Neuron (in vitro differentiated cells): ENCODE data around the gene SORL1-AS1.

Source experiments
- H2AFZ ChIP-seq: one replicate; pipeline ENCODE4 v1.6.1; 2013; ENCODE audit warnings: low read depth, mild to moderate bottlenecking, inconsistent platforms, low read length, moderate library complexity
- H3K27me3 ChIP-seq: one replicate; pipeline ENCODE4 v1.6.1; 2013; ENCODE audit warnings: low read length; ENCODE audit not compliant: insufficient read depth
- H3K36me3 ChIP-seq: one replicate; pipeline ENCODE4 v1.6.1; 2013; ENCODE audit warnings: low read length; ENCODE audit not compliant: insufficient read depth
- H3K4me1 ChIP-seq: one replicate; pipeline ENCODE4 v1.6.1; 2013; ENCODE audit warnings: low read length; ENCODE audit not compliant: insufficient read depth
- H3K4me3 ChIP-seq: 2 replicates; pipeline ENCODE4 v1.5.1; 2013; ENCODE audit warnings: mild to moderate bottlenecking, low read length, moderate library complexity
- H3K9me3 ChIP-seq: one replicate; pipeline ENCODE4 v1.6.1; 2013; ENCODE audit warnings: low read length

Gene SORL1-AS1

DNA sequence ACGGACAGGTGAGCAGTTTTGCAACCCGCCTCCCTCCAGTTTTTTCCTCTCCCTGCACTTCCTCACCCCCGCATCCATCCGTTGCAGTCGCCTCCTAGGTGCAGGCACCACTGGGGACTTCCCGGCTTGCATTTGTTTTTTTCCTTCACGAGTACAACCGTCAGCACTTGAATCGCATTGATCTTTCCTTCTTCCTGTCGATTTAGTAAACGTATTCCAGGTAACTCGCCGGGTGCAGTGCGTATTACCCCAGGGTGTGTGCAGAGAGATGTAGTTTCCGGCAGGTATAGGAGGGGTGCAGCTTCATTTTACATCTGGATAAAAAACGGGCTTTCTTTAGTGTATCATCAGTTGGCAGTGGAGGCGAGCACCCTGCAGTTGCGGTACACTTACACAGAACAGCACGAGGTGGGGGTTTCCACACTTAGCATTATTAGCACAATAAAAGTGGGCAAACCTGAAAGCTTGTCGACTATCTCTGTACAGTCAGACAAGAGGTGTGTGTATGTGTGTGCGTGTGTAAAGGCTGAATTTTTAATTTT lies at the start of gene SORL1-AS1:
Gene SORL1-AS1, minus strand, starts transcription at position 359 of the 542 bp plus-strand sequence.
- no peaks in the 10 kb centered on the region for H3K9me3 ChIP-seq
- H3K27me3 ChIP-seq: no peaks in the 10 kb centered on the region
- H3K4me3 ChIP-seq: peak within 1 kb of the TSS; percentile 76
- H3K36me3 ChIP-seq: no peaks in the 10 kb centered on the region
- peak within 1 kb of the TSS; percentile 67 for H2AFZ ChIP-seq
- H3K4me1 ChIP-seq: peaks cover 33% of the 10 kb centered on the region

DNA sequence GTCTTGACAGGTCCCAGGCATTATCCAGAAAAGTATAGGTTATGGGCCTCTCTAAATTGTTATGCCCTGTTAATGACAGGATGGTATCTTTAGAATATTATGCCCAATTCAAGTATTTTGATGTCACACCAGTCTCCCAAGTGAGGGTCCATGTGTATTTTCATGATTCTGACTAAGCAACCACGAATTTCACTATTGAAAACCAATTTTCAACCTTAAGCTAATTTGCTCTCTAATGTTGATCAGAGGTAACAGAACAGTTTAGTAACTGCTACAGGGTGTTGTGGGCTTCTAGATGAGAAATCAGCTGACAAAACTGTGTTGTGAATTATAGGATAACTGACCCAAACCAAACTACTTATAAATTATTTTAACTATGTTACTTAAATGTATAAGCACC lies 48.0 kb upstream of the SORL1-AS1 start:
- H2AFZ ChIP-seq: no peak overlapping the region
- peaks cover 18% of the 10 kb centered on the region for H3K36me3 ChIP-seq
- no peaks in the 10 kb centered on the region for H3K27me3 ChIP-seq
- no peaks in the 10 kb centered on the region for H3K4me1 ChIP-seq
- H3K4me3 ChIP-seq: no peak overlapping the region
- peaks cover 12% of the 10 kb centered on the region for H3K9me3 ChIP-seq

DNA sequence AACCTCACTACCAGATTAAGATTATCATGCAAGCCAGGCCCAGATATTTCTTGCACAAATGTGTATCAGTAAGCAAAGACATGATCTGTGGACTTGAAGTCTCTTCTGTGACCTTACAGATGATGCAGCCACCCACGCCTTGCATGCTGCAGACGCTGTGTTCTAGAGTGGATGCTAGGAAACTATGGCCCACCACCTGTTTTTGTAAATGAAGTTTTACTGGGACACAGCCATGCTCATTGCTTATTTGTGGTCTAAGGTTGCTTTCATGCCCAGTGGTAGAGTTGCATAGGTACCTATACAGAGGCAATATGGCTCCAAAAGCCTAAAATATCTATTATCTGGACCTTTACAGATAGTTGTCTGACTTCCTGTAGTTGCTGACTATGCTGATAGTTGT lies 47.5 kb upstream of the SORL1-AS1 start:
- no peaks in the 10 kb centered on the region for H3K4me1 ChIP-seq
- H3K9me3 ChIP-seq: peaks cover 12% of the 10 kb centered on the region
- H3K36me3 ChIP-seq: peaks cover 18% of the 10 kb centered on the region
- H2AFZ ChIP-seq: no peak overlapping the region
- H3K4me3 ChIP-seq: no peak overlapping the region
- H3K27me3 ChIP-seq: no peaks in the 10 kb centered on the region

DNA sequence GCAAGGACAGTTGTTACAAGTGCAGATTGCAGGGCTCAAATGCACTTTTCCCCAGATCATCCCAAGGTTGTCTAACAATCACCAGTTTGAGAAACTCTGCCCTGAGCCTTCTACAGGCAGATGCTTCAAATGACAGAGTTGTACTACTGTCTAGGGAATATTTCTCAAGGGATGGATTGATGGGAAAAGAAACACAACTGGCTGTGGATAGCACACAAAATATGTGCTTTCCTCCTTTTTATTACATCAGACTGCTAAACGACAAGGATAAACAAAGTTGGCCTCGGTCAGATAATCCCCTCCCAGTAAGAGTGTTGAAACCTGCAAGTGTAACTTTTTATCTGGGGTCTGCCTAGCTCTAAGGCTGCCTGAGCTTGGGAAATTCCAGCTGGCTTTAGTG lies 46.6 kb upstream of the SORL1-AS1 start:
- Histone ChIP-seq H3K27me3 (no peaks in the 10 kb centered on the region), H3K4me3 (no peak overlapping the region), H3K4me1 (no peaks in the 10 kb centered on the region), H3K9me3 (peaks cover 12% of the 10 kb centered on the region), H2AFZ (no peak overlapping the region), H3K36me3 (peaks cover 18% of the 10 kb centered on the region)

DNA sequence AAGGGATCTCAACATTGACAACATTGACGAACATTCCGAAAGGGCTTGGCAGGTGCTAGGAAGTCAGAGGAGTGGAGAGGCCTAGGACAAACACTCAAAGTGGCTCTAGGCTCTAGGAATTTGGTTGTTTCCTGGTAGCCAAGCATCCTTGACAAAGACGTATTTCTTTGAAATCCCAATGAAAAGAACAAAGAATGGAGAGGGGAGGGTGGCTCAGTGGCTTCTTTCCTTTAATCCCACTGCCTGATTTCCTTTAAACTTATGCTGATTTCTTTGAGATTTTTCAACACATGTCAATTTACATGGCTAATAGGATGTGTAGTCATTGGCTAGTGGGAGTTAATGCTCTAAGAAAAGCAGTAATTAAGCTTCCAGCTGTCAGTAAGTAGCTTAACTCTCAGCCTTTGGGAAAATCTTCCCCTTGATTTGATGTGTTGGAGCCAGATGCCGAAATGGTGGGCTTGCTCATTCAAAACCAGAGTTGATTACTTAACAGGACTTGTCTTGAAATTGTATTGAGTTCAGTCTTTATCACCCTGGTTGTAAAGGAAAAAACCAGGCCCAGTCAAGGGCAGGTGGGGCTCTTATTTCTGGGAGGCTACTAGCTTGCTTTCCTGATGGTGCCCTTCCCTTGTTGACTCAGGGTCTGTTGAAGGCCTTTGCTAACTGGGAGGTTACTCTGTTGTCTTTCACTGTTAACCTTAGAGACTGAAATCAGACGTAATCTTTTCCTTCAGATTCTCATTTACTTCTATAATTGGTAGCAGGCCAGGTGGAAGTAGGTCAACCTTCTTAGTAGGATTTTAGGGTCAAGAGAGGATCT lies 44.6 kb upstream of the SORL1-AS1 start:
- H3K4me3 ChIP-seq: no peak overlapping the region
- H3K36me3 ChIP-seq: peaks cover 18% of the 10 kb centered on the region

DNA sequence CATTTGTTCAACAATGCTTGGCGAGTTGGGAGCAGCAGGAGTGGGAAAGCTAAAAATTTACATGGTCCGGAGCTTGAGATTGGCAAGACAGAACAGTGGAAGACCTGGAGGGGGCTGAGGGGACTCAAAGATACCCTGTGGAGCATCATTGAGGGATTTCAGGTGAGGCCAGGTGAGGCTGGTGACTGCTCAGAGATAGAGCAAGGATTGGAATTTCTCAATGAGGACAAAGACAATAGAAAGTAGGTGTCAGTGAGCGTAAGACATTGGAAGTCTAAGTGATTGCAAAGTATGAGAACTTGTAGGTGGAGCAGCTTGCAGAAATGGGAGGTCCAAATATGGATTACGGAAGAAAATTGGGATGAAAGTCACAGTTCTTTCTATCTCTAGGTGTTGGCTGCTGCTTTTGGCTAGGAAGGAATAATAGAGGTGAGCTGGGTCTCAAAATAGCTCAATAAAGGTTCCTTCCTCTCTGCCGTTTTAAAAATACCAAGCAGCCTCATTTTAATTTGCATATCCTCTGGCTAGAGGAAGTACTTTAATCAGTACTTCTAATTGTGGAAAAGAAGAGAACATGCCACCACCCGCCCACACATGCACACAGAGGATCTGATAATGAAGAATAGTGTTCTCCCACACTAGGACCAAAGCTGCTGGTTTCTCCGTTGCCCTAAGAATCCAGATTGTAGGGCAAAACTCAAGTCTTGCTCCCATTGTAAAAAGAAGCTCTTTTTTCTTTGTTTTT lies 41.8 kb upstream of the SORL1-AS1 start:
- peaks cover 9% of the 10 kb centered on the region for H3K9me3 ChIP-seq
- H3K27me3 ChIP-seq: no peaks in the 10 kb centered on the region
- H3K36me3 ChIP-seq: peaks cover 30% of the 10 kb centered on the region
- no peak overlapping the region for H2AFZ ChIP-seq
- H3K4me3 ChIP-seq: no peak overlapping the region
- H3K4me1 ChIP-seq: no peaks in the 10 kb centered on the region

More for the DNA sequence above, 44.6 kb upstream of the SORL1-AS1 start:
- no peak overlapping the region for H2AFZ ChIP-seq
- H3K27me3 ChIP-seq: no peaks in the 10 kb centered on the region
- peaks cover 11% of the 10 kb centered on the region for H3K9me3 ChIP-seq
- no peaks in the 10 kb centered on the region for H3K4me1 ChIP-seq

DNA sequence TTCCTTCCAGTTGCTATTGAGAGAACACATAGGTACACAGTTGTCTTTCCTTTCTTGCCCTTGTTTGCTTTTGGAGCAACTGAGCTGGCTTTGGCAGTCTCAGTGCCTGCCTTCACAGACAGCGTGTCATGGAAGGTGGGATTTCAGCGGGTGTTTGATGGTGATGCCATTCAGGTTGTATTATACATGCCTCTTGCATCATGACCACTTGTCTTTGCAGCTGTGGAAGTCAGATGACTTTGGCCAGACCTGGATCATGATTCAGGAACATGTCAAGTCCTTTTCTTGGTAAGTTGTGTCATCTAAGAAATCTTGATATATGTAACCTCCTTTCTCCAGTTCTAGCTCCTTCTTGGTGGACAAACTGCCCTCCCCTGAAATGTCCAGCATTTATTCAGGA lies 37.1 kb upstream of the SORL1-AS1 start:
- Histone ChIP-seq H3K27me3 (no peaks in the 10 kb centered on the region), H3K4me3 (no peak overlapping the region), H2AFZ (no peak overlapping the region), H3K4me1 (no peaks in the 10 kb centered on the region), H3K36me3 (peaks cover 13% of the 10 kb centered on the region), H3K9me3 (no peaks in the 10 kb centered on the region)

DNA sequence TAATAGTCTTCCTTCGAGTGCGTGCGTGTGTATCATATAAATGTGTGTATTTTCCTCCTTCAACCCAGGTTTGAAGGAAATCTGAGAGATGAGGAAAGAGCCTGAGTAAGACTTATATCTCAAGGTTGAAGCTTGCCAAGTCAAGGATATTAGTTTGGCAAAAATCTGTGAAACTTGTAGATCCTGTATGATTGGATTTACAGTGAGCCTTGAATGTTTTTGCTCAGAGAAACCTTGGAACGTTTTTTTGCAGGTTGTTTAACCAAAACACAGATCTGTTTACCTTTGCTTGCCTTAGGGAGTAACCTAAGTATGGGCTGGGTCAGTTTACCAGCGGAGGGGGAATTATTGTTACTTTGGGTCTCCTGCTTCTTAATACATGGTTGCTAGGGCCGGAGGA lies 35.9 kb upstream of the SORL1-AS1 start:
- Histone ChIP-seq H3K27me3 (no peaks in the 10 kb centered on the region), H3K4me1 (no peaks in the 10 kb centered on the region), H3K36me3 (peaks cover 13% of the 10 kb centered on the region), H3K4me3 (no peak overlapping the region), H3K9me3 (no peaks in the 10 kb centered on the region), H2AFZ (no peak overlapping the region)

DNA sequence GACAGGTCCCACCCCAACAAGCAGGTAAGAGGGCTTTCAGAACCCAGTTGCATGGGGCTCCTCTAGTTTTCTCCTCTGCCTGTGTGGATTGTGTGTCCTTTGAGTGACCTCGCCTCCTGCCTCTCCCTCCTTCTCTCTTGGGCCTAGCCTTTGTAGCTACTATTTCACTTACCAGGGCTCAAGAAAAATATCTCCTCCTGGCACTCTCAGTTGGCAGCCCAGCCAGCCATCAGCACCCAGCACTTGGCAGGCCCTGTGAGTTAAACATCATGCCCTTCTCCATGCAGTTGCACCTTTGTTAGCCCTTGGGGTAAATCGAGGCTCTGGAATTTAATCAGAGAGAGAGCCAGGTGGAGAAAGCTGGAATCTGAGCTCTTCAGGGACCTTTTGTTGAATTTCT lies 35.4 kb upstream of the SORL1-AS1 start:
- H3K27me3 ChIP-seq: no peaks in the 10 kb centered on the region
- no peaks in the 10 kb centered on the region for H3K9me3 ChIP-seq
- peaks cover 13% of the 10 kb centered on the region for H3K36me3 ChIP-seq
- no peak overlapping the region for H3K4me3 ChIP-seq
- H3K4me1 ChIP-seq: no peaks in the 10 kb centered on the region
- no peak overlapping the region for H2AFZ ChIP-seq

DNA sequence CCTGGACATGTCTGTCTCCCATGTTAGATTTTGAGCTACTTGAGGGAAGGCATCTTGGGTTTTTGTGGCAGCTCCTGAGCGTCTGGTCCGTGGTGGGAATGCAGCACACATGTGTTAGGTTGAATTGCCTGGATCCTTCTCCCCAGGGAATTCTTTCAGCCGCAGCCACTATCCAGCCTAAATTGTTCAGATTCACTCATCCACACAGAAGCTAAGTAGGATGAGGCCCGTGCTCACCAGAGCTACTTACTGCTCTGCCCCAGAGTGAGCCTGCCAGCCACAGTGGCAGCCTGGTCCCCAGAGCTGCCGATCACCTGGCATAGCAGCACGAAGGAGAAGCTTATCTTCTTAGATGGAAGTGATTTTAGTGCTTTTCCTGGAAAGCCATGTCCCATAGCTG lies 34.4 kb upstream of the SORL1-AS1 start:
- Histone ChIP-seq H3K9me3 (no peaks in the 10 kb centered on the region), H3K36me3 (peaks cover 13% of the 10 kb centered on the region), H2AFZ (no peak overlapping the region), H3K27me3 (no peaks in the 10 kb centered on the region), H3K4me3 (no peak overlapping the region), H3K4me1 (no peaks in the 10 kb centered on the region)

DNA sequence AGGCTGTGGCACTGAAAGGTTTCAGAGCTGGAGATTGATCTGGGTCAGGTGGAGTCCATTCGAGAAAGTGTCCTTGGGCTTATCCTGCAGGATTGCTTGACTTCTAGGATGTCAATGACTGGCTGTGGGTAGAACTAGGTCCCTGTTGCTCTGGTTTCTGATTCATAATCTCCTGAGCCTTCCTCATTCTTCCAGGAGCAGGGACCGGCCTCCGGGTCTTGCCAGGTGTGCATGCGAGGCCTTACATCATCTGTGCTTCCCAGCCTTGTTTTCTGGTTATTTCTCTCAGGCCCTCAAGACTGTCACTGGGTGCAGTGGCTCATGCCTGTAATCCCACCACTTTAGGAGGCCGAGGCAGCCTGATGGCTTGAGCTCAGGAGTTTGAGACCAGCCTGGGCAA lies 33.3 kb upstream of the SORL1-AS1 start:
- no peaks in the 10 kb centered on the region for H3K4me1 ChIP-seq
- H2AFZ ChIP-seq: no peak overlapping the region
- H3K4me3 ChIP-seq: no peak overlapping the region
- H3K36me3 ChIP-seq: peaks cover 7% of the 10 kb centered on the region
- H3K27me3 ChIP-seq: no peaks in the 10 kb centered on the region
- no peaks in the 10 kb centered on the region for H3K9me3 ChIP-seq

DNA sequence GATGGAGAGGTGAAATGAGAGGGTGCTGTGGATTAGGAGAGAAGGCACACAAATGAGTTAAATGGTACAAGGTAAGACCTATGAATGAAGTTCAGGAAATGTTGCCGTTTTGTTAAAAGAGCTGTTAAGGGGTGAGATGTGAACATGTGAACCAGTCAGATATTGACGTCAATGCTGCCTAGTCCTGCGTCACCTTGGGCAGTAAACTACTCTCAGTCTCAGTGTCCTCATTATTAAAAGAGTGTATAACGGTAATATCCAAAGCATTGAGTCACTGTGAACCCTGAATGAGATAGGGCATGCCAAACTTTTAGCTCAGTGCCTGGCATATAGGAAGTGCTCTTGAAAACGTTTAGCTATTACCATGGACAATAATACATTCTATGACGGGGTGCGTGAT lies 32.4 kb upstream of the SORL1-AS1 start:
- no peaks in the 10 kb centered on the region for H3K4me1 ChIP-seq
- H2AFZ ChIP-seq: no peak overlapping the region
- H3K36me3 ChIP-seq: peaks cover 3% of the 10 kb centered on the region
- H3K4me3 ChIP-seq: no peak overlapping the region
- H3K9me3 ChIP-seq: no peaks in the 10 kb centered on the region
- no peaks in the 10 kb centered on the region for H3K27me3 ChIP-seq

DNA sequence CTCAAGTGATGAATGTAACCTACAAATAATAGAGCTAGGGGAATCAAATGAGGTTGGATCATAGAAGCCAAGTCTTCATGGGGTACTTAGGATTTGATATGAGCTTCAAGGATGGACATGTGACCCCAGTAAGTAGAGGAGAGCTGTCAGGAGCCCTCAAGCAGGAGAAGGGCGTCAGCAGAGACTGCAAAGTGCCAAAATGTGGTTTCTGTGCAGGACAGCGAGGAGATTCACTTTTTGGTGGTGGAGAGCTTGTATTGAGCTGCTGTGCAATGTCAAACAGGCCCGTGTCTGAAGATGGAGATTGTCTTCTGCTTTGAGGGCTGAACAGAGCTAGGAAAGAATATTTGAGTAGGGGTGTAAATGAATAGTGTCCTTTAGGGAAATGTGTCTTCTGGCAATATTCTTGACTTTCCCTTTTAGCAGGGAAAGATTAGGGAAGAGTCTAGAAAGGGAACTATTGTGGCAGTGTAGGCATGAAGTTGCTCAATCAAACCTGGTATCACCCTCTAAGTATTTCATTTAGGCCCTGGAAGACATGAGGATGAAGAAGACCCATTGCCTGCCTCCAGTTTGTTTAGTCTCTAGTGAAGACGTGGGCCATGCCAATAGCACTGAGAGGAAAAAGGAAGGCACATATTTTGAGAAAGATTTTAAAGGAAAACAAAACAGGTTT lies 31.2 kb upstream of the SORL1-AS1 start:
- H3K4me3 ChIP-seq: no peak overlapping the region
- no peaks in the 10 kb centered on the region for H3K4me1 ChIP-seq
- no peak overlapping the region for H2AFZ ChIP-seq
- peaks cover 2% of the 10 kb centered on the region for H3K36me3 ChIP-seq
- no peaks in the 10 kb centered on the region for H3K27me3 ChIP-seq
- no peaks in the 10 kb centered on the region for H3K9me3 ChIP-seq
